ENCODE results near the gene MALRD1. TPM values are rescaled to one million over a fixed set of nuclear protein-coding genes. Genes with fewer than 3 reads are reported as not detected.

MALRD1 gene
- total and polyA plus RNA-seq, 4 donors, result 0.17 to 17.9 (median 4.1) TPM

- H3K4me3 ChIP-seq, result no peak overlapping the region
- no peak overlapping the region for H3K9ac ChIP-seq (ENCODE audit: insufficient read depth in 1 of 2, low read length in 2 of 2)
- H3K27ac ChIP-seq (ENCODE audit: low read depth in 1 of 2, low read length in 1 of 2), result no peak overlapping the region
- no peaks in the 10 kb centered on the region for H3K36me3 ChIP-seq (ENCODE audit: control insufficient read depth in 4 of 4, insufficient read depth in 4 of 4, low read length in 4 of 4)
- TF ChIP-seq, protein P1, sequence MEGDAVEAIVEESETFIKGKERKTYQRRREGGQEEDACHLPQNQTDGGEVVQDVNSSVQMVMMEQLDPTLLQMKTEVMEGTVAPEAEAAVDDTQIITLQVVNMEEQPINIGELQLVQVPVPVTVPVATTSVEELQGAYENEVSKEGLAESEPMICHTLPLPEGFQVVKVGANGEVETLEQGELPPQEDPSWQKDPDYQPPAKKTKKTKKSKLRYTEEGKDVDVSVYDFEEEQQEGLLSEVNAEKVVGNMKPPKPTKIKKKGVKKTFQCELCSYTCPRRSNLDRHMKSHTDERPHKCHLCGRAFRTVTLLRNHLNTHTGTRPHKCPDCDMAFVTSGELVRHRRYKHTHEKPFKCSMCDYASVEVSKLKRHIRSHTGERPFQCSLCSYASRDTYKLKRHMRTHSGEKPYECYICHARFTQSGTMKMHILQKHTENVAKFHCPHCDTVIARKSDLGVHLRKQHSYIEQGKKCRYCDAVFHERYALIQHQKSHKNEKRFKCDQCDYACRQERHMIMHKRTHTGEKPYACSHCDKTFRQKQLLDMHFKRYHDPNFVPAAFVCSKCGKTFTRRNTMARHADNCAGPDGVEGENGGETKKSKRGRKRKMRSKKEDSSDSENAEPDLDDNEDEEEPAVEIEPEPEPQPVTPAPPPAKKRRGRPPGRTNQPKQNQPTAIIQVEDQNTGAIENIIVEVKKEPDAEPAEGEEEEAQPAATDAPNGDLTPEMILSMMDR (IDR thresholded peaks at IDR 0.05; ENCODE audit: control extremely low read depth, extremely low read depth), result no peak
- H3K27me3 ChIP-seq (ENCODE audit: control insufficient read depth in 3 of 3, insufficient read depth in 3 of 3, low read length in 2 of 3), result no peaks in the 10 kb centered on the region
- DNase-seq (no peak), ATAC-seq (ENCODE audit: insufficient read depth, low FRiP score) (no peak)
- WGBS, 2 donors, result 82 to 84% methylated on average over 1 of the region's 1 CpG
- no peaks in the 10 kb centered on the region for H3K9me3 ChIP-seq (ENCODE audit: control insufficient read depth in 4 of 4, insufficient read depth in 3 of 4, low read length in 3 of 4)
- H3K4me1 ChIP-seq (ENCODE audit: control insufficient read depth in 5 of 5, insufficient read depth in 5 of 5, low read length in 5 of 5), result peaks cover 0 to 11% (median 0%) of the 10 kb centered on the region in 5 donors
Measured at GRCh38 chr10:19580691-19581090, 532.1 kb downstream of the MALRD1 start.

GRCh38 chr10:19588608-19589007 lies 540.0 kb downstream of the MALRD1 start:
- no peaks in the 10 kb centered on the region for H3K27me3 ChIP-seq (ENCODE audit: control insufficient read depth in 3 of 3, insufficient read depth in 3 of 3, low read length in 2 of 3)
- TF ChIP-seq, protein P1 (IDR thresholded peaks at IDR 0.05; ENCODE audit: control extremely low read depth, extremely low read depth), result no peak
- no peaks in the 10 kb centered on the region for H3K36me3 ChIP-seq (ENCODE audit: control insufficient read depth in 4 of 4, insufficient read depth in 4 of 4, low read length in 4 of 4)
- ATAC-seq (ENCODE audit: insufficient read depth, low FRiP score) (no peak), DNase-seq (no peak)
- 77 to 92% methylated on average over 8 of the region's 8 CpGs for WGBS, 2 donors
- no peak overlapping the region for H3K4me3 ChIP-seq
- H3K27ac ChIP-seq (ENCODE audit: low read depth in 1 of 2, low read length in 1 of 2), result no peak overlapping the region
- H3K4me1 ChIP-seq (ENCODE audit: control insufficient read depth in 5 of 5, insufficient read depth in 5 of 5, low read length in 5 of 5), result no peaks in the 10 kb centered on the region
- no peak overlapping the region for H3K9ac ChIP-seq (ENCODE audit: insufficient read depth in 1 of 2, low read length in 2 of 2)
- no peaks in the 10 kb centered on the region for H3K9me3 ChIP-seq (ENCODE audit: control insufficient read depth in 4 of 4, insufficient read depth in 3 of 4, low read length in 3 of 4)

GRCh38 chr10:19592276-19592675 lies 543.7 kb downstream of the MALRD1 start:
- DNase-seq (no peak), ATAC-seq (ENCODE audit: insufficient read depth, low FRiP score) (no peak)
- H3K4me1 ChIP-seq (ENCODE audit: control insufficient read depth in 5 of 5, insufficient read depth in 5 of 5, low read length in 5 of 5), result no peaks in the 10 kb centered on the region
- H3K36me3 ChIP-seq (ENCODE audit: control insufficient read depth in 4 of 4, insufficient read depth in 4 of 4, low read length in 4 of 4), result no peaks in the 10 kb centered on the region
- TF ChIP-seq, protein P1 (IDR thresholded peaks at IDR 0.05; ENCODE audit: control extremely low read depth, extremely low read depth), result no peak
- no peak overlapping the region for H3K27ac ChIP-seq (ENCODE audit: low read depth in 1 of 2, low read length in 1 of 2)
- WGBS, 2 donors, result 92 to 95% methylated on average over 5 of the region's 5 CpGs
- no peak overlapping the region for H3K9ac ChIP-seq (ENCODE audit: insufficient read depth in 1 of 2, low read length in 2 of 2)
- no peak overlapping the region for H3K4me3 ChIP-seq
- H3K9me3 ChIP-seq (ENCODE audit: control insufficient read depth in 4 of 4, insufficient read depth in 3 of 4, low read length in 3 of 4), result no peaks in the 10 kb centered on the region
- no peaks in the 10 kb centered on the region for H3K27me3 ChIP-seq (ENCODE audit: control insufficient read depth in 3 of 3, insufficient read depth in 3 of 3, low read length in 2 of 3)

- WGBS, 2 donors, result 91 to 94% methylated on average over 9 of the region's 9 CpGs
- no peak overlapping the region for H3K4me3 ChIP-seq
- no peaks in the 10 kb centered on the region for H3K9me3 ChIP-seq (ENCODE audit: control insufficient read depth in 4 of 4, insufficient read depth in 3 of 4, low read length in 3 of 4)
- no peak for DNase-seq
- ATAC-seq (ENCODE audit: insufficient read depth, low FRiP score), result no peak
- no peak overlapping the region for H3K9ac ChIP-seq (ENCODE audit: insufficient read depth in 1 of 2, low read length in 2 of 2)
- no peaks in the 10 kb centered on the region for H3K27me3 ChIP-seq (ENCODE audit: control insufficient read depth in 3 of 3, insufficient read depth in 3 of 3, low read length in 2 of 3)
- no peak overlapping the region for H3K27ac ChIP-seq (ENCODE audit: low read depth in 1 of 2, low read length in 1 of 2)
- no peaks in the 10 kb centered on the region for H3K4me1 ChIP-seq (ENCODE audit: control insufficient read depth in 5 of 5, insufficient read depth in 5 of 5, low read length in 5 of 5)
- H3K36me3 ChIP-seq (ENCODE audit: control insufficient read depth in 4 of 4, insufficient read depth in 4 of 4, low read length in 4 of 4), result no peaks in the 10 kb centered on the region
- TF ChIP-seq, protein P1 (IDR thresholded peaks at IDR 0.05; ENCODE audit: control extremely low read depth, extremely low read depth), result no peak
Measured at GRCh38 chr10:19595212-19595845, 546.7 kb downstream of the MALRD1 start.
